Lower lobe of right lung (tissue), 2 donors: ENCODE results near the gene GPX1. TPM values are rescaled to one million over a fixed set of nuclear protein-coding genes. Genes with fewer than 3 reads are reported as not detected.

Source experiments
- ATAC-seq, 2 donors: fragments of 200-7000 bp; cut with Tn5 transposase; one replicate each; pipeline ENCODE4 v1.9.1; 2020 to 2022; ENCODE audit warnings: mild to moderate bottlenecking in 2 of 2, moderate library complexity in 2 of 2
- DNase-seq: peaks from one replicate; pipeline ENCODE4 v3.0.0-alpha.2; 2020
- H3K27ac ChIP-seq: fragments of 200-600 bp; one replicate; pipeline ENCODE4 v1.8.0; 2022
- H3K27me3 ChIP-seq: fragments of 200-600 bp; one replicate; pipeline ENCODE4 v1.8.0; 2022; ENCODE audit warnings: low read depth
- H3K36me3 ChIP-seq: fragments of 200-600 bp; one replicate; pipeline ENCODE4 v1.8.0; 2022; ENCODE audit warnings: mild to moderate bottlenecking
- H3K4me1 ChIP-seq: fragments of 200-600 bp; one replicate; pipeline ENCODE4 v1.8.0; 2022
- H3K4me3 ChIP-seq: fragments of 200-600 bp; one replicate; pipeline ENCODE4 v1.8.0; 2022; ENCODE audit warnings: mild to moderate bottlenecking
- H3K9me3 ChIP-seq: fragments of 200-600 bp; one replicate; pipeline ENCODE4 v1.8.0; 2022
- CTCF ChIP-seq: fragments of 200-600 bp; IDR thresholded peaks from one replicate; pipeline ENCODE4 v1.8.0; 2022; ENCODE audit warnings: antibody characterized with exemption, mild to moderate bottlenecking
- intact Hi-C: fragments of 100-400 bp; cut with DNase I; formaldehyde crosslinking; loops from one replicate; pipeline ENCODE4 v1.11.0; 2022
- total RNA-seq: library from RNA; stranded (reverse); fragmentation: NEBNext Ultra II Directional; extraction: Animal tissue kit (Norgen Biotek cat#: 25700); gene quantifications from one replicate; pipeline ENCODE4 v1.2.1, GENCODE V29; 2021
- donor health status: DM: no; HTN: yes; CAD: no; lungs with severe emphysema.

GPX1 gene
- total RNA-seq, 1 donor from 2014 or later: 450 TPM

DNA sequence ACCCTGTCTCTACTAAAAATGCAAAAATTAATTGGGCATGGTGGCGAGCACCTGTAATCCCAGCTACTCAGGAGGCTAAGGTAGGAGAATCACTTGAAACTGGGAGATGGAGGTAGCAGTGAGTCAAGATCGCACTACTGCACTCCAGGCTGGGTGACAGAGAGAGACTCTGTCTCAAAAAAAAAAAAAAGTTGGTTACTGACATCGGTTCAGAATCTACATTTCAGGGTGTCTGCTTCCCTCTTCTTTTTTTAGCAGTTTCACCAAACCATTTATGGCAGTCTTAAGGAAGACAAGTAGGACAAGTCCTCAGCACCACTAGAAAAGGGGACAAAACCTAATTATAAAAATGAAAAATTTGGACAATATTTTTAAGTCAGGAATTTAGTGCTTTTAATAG lies 15.0 kb downstream of the GPX1 start:
- no peak for ATAC-seq
- intact Hi-C loops: no loop called here
- no peak for TF ChIP-seq CTCF
- Histone ChIP-seq H3K4me1 (peaks cover 77% of the 10 kb centered on the region), H3K9me3 (no peaks in the 10 kb centered on the region), H3K4me3 (no peak overlapping the region), H3K36me3 (no peaks in the 10 kb centered on the region), H3K27me3 (no peaks in the 10 kb centered on the region), H3K27ac (peak overlapping the region; percentile 99)
- no peak for DNase-seq

- H3K4me1 ChIP-seq: peaks cover 75% of the 10 kb centered on the region
- H3K4me3 ChIP-seq: no peak overlapping the region
- DNase-seq: no peak
- no peak for TF ChIP-seq CTCF
- intact Hi-C loops: no loop called here
- peak overlapping the region; percentile 99 for H3K27ac ChIP-seq
- no peaks in the 10 kb centered on the region for H3K9me3 ChIP-seq
- H3K36me3 ChIP-seq: peaks cover 4% of the 10 kb centered on the region
- ATAC-seq: no peak
- H3K27me3 ChIP-seq: no peaks in the 10 kb centered on the region
These were observed 16.2 kb downstream of the GPX1 start for GRCh38 chr3:49341996-49342395.

GRCh38 chr3:49339941-49340800 lies 18.0 kb downstream of the GPX1 start, which contains the start of gene USP4:
USP4 (minus strand) TSS chr3:49340053; CDS start chr3:49340024, 29 bp downstream.
- TF ChIP-seq CTCF: peak; percentile 40
- H3K27ac ChIP-seq: peak within 1 kb of the TSS; percentile 99
- DNase-seq (peak; percentile 97), ATAC-seq (peak; percentile 97)
- peaks cover 63% of the 10 kb centered on the region for H3K4me1 ChIP-seq
- H3K4me3 ChIP-seq: peak within 1 kb of the TSS; percentile 83
- intact Hi-C loops: no loop called here
- no peaks in the 10 kb centered on the region for H3K9me3 ChIP-seq
- H3K27me3 ChIP-seq: no peaks in the 10 kb centered on the region
- H3K36me3 ChIP-seq: peaks cover 20% of the 10 kb centered on the region

DNA sequence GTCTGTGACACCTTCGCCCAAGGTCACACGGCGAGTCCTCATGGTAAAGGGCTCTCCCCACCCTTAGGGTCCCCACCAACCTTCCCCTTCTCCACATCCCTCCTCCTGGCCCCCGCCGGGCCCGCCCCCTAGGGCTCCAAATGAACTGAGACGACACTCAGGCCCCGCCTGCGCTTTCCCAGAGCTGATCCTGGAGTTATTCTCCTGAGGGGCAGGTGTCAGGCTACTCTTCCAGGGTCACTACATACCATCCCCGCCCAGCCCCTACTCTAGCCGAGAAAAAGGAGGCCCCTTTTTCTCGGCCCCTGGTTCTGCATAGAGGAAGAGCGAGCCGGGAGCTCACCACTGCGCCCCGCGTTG lies 18.6 kb downstream of the GPX1 start:
- ATAC-seq: peak; percentile 31 to 33
- Histone ChIP-seq H3K27ac (peak overlapping the region; percentile 99), H3K4me1 (peaks cover 63% of the 10 kb centered on the region), H3K36me3 (peaks cover 26% of the 10 kb centered on the region), H3K4me3 (peak overlapping the region; percentile 83), H3K27me3 (no peaks in the 10 kb centered on the region), H3K9me3 (no peaks in the 10 kb centered on the region)
- peak; percentile 63 for DNase-seq
- no peak for TF ChIP-seq CTCF
- intact Hi-C loops: no loop called here

- no peak for ATAC-seq
- Histone ChIP-seq H3K4me3 (no peak overlapping the region), H3K27ac (peak overlapping the region; percentile 73), H3K36me3 (peaks cover 80% of the 10 kb centered on the region), H3K27me3 (no peaks in the 10 kb centered on the region), H3K9me3 (no peaks in the 10 kb centered on the region), H3K4me1 (peaks cover 36% of the 10 kb centered on the region)
- DNase-seq: no peak
- no peak for TF ChIP-seq CTCF
- intact Hi-C loops: no loop called here
These were observed 24.1 kb downstream of the GPX1 start for GRCh38 chr3:49333916-49334633.
